ENCODE measurements around the gene ARAP1.

Gene ARAP1

GRCh38 chr11:72688929-72689328, 63.3 kb downstream of the ARAP1 start:
- no peak overlapping the region for H3K27ac ChIP-seq
- no peak for DNase-seq (ENCODE audit: low read depth, low spot score)

- H3K27ac ChIP-seq = no peak overlapping the region
- no peak for DNase-seq (ENCODE audit: low read depth, low spot score)
Observed at GRCh38 chr11:72688486-72688885, 63.7 kb downstream of the ARAP1 start.

GRCh38 chr11:72687326-72687725, 64.9 kb downstream of the ARAP1 start:
- no peak overlapping the region for H3K27ac ChIP-seq
- no peak for DNase-seq (ENCODE audit: low read depth, low spot score)

GRCh38 chr11:72686639-72687220, 65.5 kb downstream of the ARAP1 start:
- DNase-seq (ENCODE audit: low read depth, low spot score) = no peak
- H3K27ac ChIP-seq = no peak overlapping the region

DNA sequence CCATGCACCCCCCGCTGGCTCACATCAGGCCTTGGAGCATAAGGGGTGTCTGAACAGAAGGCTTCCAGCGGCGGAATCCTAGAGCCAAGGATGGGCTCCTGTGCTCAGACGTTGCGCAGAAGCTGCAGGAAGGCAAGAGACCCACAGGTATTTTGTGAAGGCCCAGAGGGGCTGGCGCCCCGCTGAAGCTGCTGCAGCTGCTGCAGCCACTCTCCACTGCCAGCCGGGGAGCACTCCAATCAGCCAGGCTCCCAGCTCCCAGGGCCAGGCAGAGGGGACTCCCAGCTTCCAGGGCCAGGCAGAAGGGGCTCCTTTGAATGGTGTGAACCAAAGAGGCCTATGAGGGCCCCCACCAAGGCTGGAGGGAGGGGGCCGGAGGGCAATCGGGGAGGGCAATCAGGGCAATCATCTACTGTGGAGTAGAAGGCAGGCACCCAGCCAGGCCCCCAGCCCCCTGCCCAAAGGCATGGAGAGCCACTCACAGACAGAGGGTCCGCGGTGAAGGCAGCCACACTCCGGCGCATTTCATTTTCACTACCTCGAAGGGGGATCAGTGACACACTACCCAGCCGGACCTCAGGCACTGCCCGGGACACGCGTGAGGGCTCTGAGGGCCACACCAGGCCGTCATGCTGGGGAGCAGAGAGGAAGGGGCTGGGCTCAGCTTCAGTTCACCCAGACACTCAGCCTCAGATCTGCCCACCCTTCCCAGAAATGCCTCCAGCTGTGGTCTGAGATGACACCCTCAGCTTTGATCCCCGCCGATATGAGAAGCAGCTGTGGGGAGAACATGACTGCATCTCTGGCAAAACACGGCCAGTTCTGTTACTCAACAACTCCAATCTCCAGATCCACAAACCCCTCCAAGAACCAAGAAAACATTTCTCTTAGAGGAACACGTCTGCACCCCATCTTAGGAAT, 66.4 kb downstream of the ARAP1 start:
- H3K27ac ChIP-seq = no peak overlapping the region
- DNase-seq (ENCODE audit: low read depth, low spot score) = no peak

- no peak overlapping the region for H3K27ac ChIP-seq
- no peak for DNase-seq (ENCODE audit: low read depth, low spot score)
Observed at GRCh38 chr11:72684236-72684912, 67.8 kb downstream of the ARAP1 start.

DNA sequence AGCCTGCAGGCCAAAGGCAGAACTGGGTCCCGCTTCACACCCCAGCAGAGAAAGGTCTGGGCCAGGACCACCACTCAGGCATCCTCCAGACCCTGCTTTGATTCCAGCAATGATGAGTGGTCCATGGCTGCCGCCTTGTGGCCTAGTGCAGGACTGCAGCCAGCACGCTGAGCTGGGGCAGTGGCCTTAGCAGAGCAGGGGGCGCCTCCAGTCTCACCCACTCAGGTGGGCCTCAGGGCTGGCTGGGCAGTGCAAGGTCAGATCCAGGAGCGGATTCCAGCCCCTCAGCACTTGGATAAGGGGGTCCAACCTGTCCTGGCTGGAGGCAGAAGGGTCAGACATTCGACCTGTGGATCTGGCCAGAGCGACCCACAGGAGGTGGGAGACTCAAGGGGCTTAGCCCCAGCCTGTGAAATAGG, 68.4 kb downstream of the ARAP1 start:
- no peak for DNase-seq (ENCODE audit: low read depth, low spot score)
- H3K27ac ChIP-seq = no peak overlapping the region

DNA sequence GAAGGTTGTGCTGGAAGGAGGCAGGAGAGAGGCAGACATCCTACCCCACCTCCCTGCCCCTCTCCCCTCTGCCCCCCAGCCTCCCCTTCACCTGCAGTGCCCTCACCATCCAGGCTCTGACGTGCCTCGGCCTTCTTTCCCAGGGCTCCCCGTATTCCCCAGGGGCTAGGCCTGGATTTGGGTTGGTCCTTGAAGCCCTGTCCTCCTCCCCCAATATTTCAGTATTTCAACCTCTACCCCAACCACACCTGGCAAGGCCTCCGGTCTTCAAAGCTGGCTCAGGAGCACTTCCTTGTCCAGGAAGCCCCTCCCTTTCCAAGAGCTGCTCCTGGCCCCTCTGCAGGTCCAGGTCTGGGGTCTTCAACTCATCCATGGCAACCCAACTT, 69.4 kb downstream of the ARAP1 start:
- no peak for DNase-seq (ENCODE audit: low read depth, low spot score)
- no peak overlapping the region for H3K27ac ChIP-seq

DNA sequence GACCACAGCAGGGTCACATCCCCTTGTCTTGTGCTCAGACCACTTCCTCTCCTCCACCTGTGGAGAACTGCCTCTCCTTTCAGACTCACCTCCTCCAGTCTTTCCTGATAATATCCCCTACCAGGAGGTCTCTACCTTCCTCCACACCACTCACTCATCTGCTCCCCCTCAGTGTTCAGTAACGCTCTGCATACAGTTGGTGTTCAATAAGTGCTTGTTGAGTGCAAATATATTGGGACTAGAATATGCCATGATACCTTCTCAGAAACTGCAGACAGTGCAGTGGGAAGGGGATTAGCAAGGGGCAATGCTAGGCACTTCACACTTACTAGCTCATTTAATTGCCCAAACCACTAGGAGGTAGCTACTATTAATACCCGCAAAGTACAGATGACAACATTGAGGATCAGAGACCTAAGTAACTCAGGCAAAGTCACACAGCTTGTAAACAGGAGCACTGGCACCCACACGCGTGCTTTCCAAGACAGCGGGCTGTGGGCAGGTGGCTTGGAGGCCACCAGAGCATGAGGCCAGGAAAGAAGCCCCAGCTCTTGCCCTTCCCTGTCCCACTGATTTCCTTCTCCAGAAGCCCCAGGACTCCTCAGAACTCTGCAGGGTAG, 69.9 kb downstream of the ARAP1 start:
- no peak overlapping the region for H3K27ac ChIP-seq
- DNase-seq (ENCODE audit: low read depth, low spot score) = no peak

GRCh38 chr11:72681226-72682153, 70.7 kb downstream of the ARAP1 start:
- no peak overlapping the region for H3K27ac ChIP-seq
- DNase-seq (ENCODE audit: low read depth, low spot score) = no peak

DNA sequence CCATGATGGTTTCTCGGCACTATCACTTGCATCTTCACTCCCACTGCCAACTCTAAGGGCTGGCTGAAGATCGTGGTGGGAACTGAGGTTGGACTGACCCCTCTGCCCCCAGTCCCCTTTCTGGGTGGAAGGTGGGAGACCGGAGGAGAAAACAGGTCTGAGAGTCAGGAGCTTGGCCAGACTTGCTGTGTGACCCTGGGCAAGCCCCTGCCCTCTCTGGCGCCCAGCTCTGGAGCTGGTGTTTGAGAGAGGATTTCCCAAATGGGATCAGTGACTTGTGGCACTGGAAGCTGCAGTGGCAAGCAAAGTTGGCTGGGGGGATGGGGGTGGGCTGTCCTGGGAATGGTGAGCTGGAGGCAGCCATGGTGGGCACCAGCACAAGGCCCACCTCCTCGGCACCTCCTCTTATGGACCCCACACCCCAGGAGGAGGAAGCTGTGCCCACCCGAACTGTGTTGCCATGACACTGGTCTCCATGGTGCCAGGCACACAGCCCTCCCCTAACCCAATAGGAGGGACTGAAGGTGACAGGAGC, 71.5 kb downstream of the ARAP1 start:
- DNase-seq (ENCODE audit: low read depth, low spot score) = no peak
- H3K27ac ChIP-seq = no peak overlapping the region

GRCh38 chr11:72679869-72680268, 72.3 kb downstream of the ARAP1 start:
- no peak overlapping the region for H3K27ac ChIP-seq
- DNase-seq (ENCODE audit: low read depth, low spot score) = no peak

DNA sequence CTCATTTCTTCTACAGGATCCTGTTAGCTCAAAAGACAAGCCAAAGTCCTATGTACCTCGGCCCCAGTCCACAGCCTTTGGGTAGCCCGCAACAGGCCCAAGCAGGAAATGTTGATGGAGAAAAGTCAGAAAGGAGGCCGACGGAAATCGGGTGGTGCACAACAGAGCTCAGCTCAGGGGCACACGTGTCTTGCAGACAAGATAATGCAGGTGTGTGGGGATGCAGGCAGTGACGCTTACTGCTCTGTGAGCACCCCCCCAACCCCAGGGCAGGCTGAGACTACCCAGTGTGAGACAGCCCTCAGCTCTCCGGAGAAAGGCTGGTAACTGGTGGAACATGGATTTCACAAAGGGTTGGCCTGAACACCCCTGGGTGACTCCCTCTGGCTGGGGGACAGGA, 73.7 kb downstream of the ARAP1 start:
- H3K27ac ChIP-seq = no peak overlapping the region
- no peak for DNase-seq (ENCODE audit: low read depth, low spot score)

- DNase-seq (ENCODE audit: low read depth, low spot score) = no peak
- H3K27ac ChIP-seq = no peak overlapping the region
Observed at GRCh38 chr11:72676861-72677341, 75.3 kb downstream of the ARAP1 start.

GRCh38 chr11:72675221-72675620, 77.0 kb downstream of the ARAP1 start:
- H3K27ac ChIP-seq = no peak overlapping the region
- DNase-seq (ENCODE audit: low read depth, low spot score) = no peak

DNA sequence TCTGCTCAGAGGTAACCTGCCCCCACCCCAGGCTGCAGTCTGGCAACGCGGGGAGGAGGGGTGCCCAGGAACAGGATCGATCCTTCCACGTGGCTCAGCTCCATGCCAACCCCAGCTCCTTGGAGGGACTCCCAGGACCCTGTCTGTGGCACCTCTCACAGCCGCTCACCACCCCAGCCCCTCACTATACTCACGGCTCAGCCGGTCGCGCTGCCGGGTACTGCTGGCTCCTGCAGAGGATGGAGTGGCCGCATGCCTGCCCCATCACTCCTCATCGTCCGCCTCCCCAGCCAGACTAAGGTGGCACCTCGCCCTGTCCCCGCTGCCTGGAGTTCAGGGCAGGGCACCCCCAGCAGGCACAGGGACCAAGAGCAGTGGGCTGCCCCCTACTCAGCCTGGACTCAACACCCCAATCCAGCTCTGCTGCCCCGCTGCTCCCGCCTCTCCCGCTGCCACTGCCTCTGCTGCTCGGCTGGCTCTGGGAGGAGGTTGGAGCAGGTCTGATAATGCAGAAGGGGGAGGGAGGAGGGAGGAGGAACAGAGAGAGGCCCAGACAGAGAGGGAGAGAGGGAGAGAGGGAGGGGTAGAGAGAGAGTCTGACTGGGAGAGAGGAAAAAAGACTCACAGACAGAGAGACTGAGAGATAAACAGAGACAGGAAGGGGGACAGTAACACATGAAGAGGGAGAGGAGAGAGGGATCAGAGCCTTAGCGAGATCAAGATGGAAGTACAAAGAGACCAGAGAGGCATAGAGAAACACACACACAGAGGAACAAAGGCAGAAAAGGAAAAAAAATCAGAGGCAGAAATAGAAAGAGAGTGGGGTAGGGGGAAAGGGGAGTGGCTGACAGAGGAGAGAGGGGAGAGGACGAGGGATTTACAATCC, 78.0 kb downstream of the ARAP1 start, which contains the start of gene PDE2A:
Gene PDE2A, minus strand, starts transcription at position 480 of the 886 bp plus-strand sequence. Its CDS starts 215 bp downstream, at position 265.
- no peak for DNase-seq (ENCODE audit: low read depth, low spot score)

GRCh38 chr11:72673284-72673942, 78.8 kb downstream of the ARAP1 start:
- no peak overlapping the region for H3K27ac ChIP-seq

More for the DNA sequence above, 78.0 kb downstream of the ARAP1 start, which contains the start of gene PDE2A:
- H3K27ac ChIP-seq = no peak within 1 kb of the TSS

More at GRCh38 chr11:72673284-72673942, 78.8 kb downstream of the ARAP1 start:
- no peak for DNase-seq (ENCODE audit: low read depth, low spot score)
